HepG2 (cell line): ENCODE measurements around the gene CCL22. TPM values are rescaled to one million over a fixed set of nuclear protein-coding genes. Genes with fewer than 3 reads are reported as not detected.

ENCODE experiments used
- ATF3 ChIP-seq: sonication (generic); formaldehyde crosslinking; IDR thresholded peaks from 2 replicates; pipeline ENCODE4 v1.4.0; 2020; ENCODE audit warnings: missing genetic modification reagents
- BRF2 ChIP-seq: sonication (generic); formaldehyde crosslinking; IDR thresholded peaks from 2 replicates; pipeline ENCODE4 v1.8.1; 2022; ENCODE audit warnings: mild to moderate bottlenecking, missing genetic modification reagents
- CCAR2 ChIP-seq: fragments of 200-400 bp; formaldehyde crosslinking; optimal IDR thresholded peaks from 2 replicates; pipeline ENCODE3; 2018; ENCODE audit warnings: low read depth, mild to moderate bottlenecking, low read length, moderate library complexity
- CENPT ChIP-seq: sonication (generic); formaldehyde crosslinking; IDR thresholded peaks from 2 replicates; pipeline ENCODE4 v1.8.0; 2022; ENCODE audit warnings: low read depth, mild to moderate bottlenecking, moderate library complexity, missing genetic modification reagents
- E2F1 ChIP-seq: sonication (generic); formaldehyde crosslinking; IDR thresholded peaks from 2 replicates; pipeline ENCODE4 v1.5.0; 2020; ENCODE audit warnings: missing genetic modification reagents
- HNF4G ChIP-seq, 2 experiments: sonication (generic) in 1 of 2; formaldehyde crosslinking in 1 of 2; IDR thresholded peaks; 2 replicates each; pipeline versions ENCODE4 v1.4.0 to v1.6.1; 2011 to 2020; ENCODE audit warnings: borderline replicate concordance in 2 of 2, low read depth in 2 of 2, mild to moderate bottlenecking in 2 of 2, low read length in 1 of 2, missing genetic modification reagents in 1 of 2, moderate library complexity in 1 of 2
- MAFF ChIP-seq: IDR thresholded peaks from 2 replicates; pipeline ENCODE4 v1.6.1; 2011; ENCODE audit warnings: low read depth, low read length, improper control_type of control experiment
- PITX1 ChIP-seq: sonication (generic); formaldehyde crosslinking; IDR thresholded peaks from 2 replicates; pipeline ENCODE4 v1.5.1; 2020; ENCODE audit warnings: mild to moderate bottlenecking, missing genetic modification reagents
- SALL2 ChIP-seq: sonication (generic); formaldehyde crosslinking; IDR thresholded peaks from 2 replicates; pipeline ENCODE4 v1.8.1; 2023; ENCODE audit warnings: mild to moderate bottlenecking, missing genetic modification reagents, inconsistent platforms
- SYNCRIP ChIP-seq: fragments of 200-400 bp; formaldehyde crosslinking; IDR thresholded peaks from 2 replicates; pipeline ENCODE4 v1.6.1; 2018; ENCODE audit warnings: mild to moderate bottlenecking, low read depth, low read length; ENCODE audit not compliant: insufficient read depth
- U2AF1 ChIP-seq: fragments of 200-400 bp; formaldehyde crosslinking; optimal IDR thresholded peaks from 2 replicates; pipeline ENCODE3; 2017; ENCODE audit warnings: mild to moderate bottlenecking, low read depth, low read length
- ZBED4 ChIP-seq: sonication (generic); formaldehyde crosslinking; IDR thresholded peaks from 2 replicates; pipeline ENCODE4 v1.4.0; 2020; ENCODE audit warnings: missing genetic modification reagents, borderline replicate concordance
- ZBTB43 ChIP-seq: sonication (generic); formaldehyde crosslinking; conservative IDR thresholded peaks from 2 replicates; pipeline ENCODE4 v1.4.0; 2020; ENCODE audit warnings: missing genetic modification reagents
- ZEB1 ChIP-seq: IDR thresholded peaks from 2 replicates; pipeline ENCODE4 v1.6.1; 2012; ENCODE audit warnings: mild to moderate bottlenecking, low read depth, inconsistent platforms; ENCODE audit not compliant: insufficient replicate concordance
- ZNF326 ChIP-seq: sonication (generic); formaldehyde crosslinking; IDR thresholded peaks from 2 replicates; pipeline ENCODE4 v1.4.0; 2020; ENCODE audit warnings: missing genetic modification reagents, borderline replicate concordance
- ZNF414 ChIP-seq: sonication (generic); formaldehyde crosslinking; IDR thresholded peaks from 2 replicates; pipeline ENCODE4 v1.5.0; 2020; ENCODE audit warnings: missing genetic modification reagents
- ZNF563 ChIP-seq: sonication (generic); formaldehyde crosslinking; IDR thresholded peaks from 2 replicates; pipeline ENCODE4 v1.8.0; 2022; ENCODE audit warnings: mild to moderate bottlenecking, moderate library complexity, missing genetic modification reagents
- ZNF747 ChIP-seq: sonication (generic); formaldehyde crosslinking; IDR thresholded peaks from 2 replicates; pipeline ENCODE4 v1.8.1; 2023; ENCODE audit warnings: missing genetic modification reagents, mild to moderate bottlenecking, borderline replicate concordance
- polyA plus RNA-seq, 8 experiments: library from polyadenylated mRNA; depleted of rRNA in 3 of 8; stranded (reverse) in 7 of 8; unstranded in 1 of 8; fragments of >200 nt; fragmentation: Illumina TruSeq in 4 of 8; extraction: Trizol in 4 of 8; gene quantifications; 2 replicates each; pipeline versions ENCODE4 v1.2.1 to v1.2.3, GENCODE V29; 2011 to 2016; ENCODE audit warnings: low read depth in 4 of 8, missing spikeins in 1 of 8, mixed read lengths in 1 of 8; ENCODE audit not compliant: insufficient read depth in 1 of 8
- total RNA-seq, 5 experiments: library from RNA; depleted of rRNA; stranded (reverse); fragments of >200 nt; fragmentation: Illumina TruSeq; extraction: Trizol; gene quantifications; 2 replicates each; pipeline ENCODE4 v1.2.3, GENCODE V29; 2016; ENCODE audit warnings: low read depth in 1 of 5

CCL22 gene
- total and polyA plus RNA-seq, 2 of the 13 experiments (the other 11 are each of a cell fraction or from before 2014, with no cell fraction given), result not detected

GRCh38 chr16:57383276-57384247, 25.0 kb downstream of the CCL22 start (continued):
- TF ChIP-seq E2F1 (CRISPR knock-in tag), result no peak
- no peak for TF ChIP-seq CENPT (CRISPR knock-in tag)
- TF ChIP-seq U2AF1, result peak; percentile 6
- no peak for TF ChIP-seq ZBTB43 (CRISPR knock-in tag)
- no peak for TF ChIP-seq ZNF414
- TF ChIP-seq ZNF747 (CRISPR knock-in tag), result no peak
- TF ChIP-seq BRF2 (CRISPR knock-in tag), result 0 out of 2 replicates have a peak, but pooled peaks have one; percentile 52
- TF ChIP-seq ZNF563 (CRISPR knock-in tag), result no peak
- no peak for TF ChIP-seq SYNCRIP
- TF ChIP-seq HNF4G (IDR thresholded peaks at IDR 0.05; ENCODE audit: borderline replicate concordance, low read depth, low read length), result 0 out of 2 replicates have a peak, but pooled peaks have one; percentile 36
- TF ChIP-seq HNF4G (CRISPR knock-in tag; IDR thresholded peaks at IDR 0.05; ENCODE audit: borderline replicate concordance, low read depth), result no peak
- TF ChIP-seq CCAR2, result no peak
- peak; percentile 62; the same call in 1 of the 2 replicates for TF ChIP-seq SALL2 (CRISPR knock-in tag)
- TF ChIP-seq MAFF, result no peak
- no peak for TF ChIP-seq ZEB1
- TF ChIP-seq PITX1 (CRISPR knock-in tag), result no peak; the same call in 1 of the 2 replicates
- TF ChIP-seq ATF3 (CRISPR knock-in tag), result no peak; the same call in 1 of the 2 replicates
- TF ChIP-seq ZNF326 (CRISPR knock-in tag), result peak; percentile 45; the same call in 1 of the 2 replicates
- TF ChIP-seq ZBED4 (CRISPR knock-in tag), result no peak; the same call in none of the 2 replicates
